ENCODE measurements around the gene GOLGA2. TPM values are rescaled to one million over a fixed set of nuclear protein-coding genes. Genes with fewer than 3 reads are reported as not detected.

The GOLGA2 gene
- total RNA-seq, 1 donor from 2014 or later = 105 TPM

GRCh38 chr9:128244837-128245231 is 31.0 kb downstream of the GOLGA2 start:
- TF ChIP-seq EZH2 (IDR thresholded peaks at IDR 0.05; ENCODE audit: insufficient read depth, low read length) = no peak
- no peak for TF ChIP-seq CTCF (IDR thresholded peaks at IDR 0.05; ENCODE audit: insufficient read depth, low read depth, low read length)
- Histone ChIP-seq H3K27ac (ENCODE audit: low read depth, low read length) (peak overlapping the region; percentile 45), H3K9ac (ENCODE audit: low read length) (peak overlapping the region; percentile 67), H4K20me1 (ENCODE audit: insufficient read depth, low read length) (no peaks in the 10 kb centered on the region), H3K36me3 (ENCODE audit: insufficient read depth, low read length) (no peaks in the 10 kb centered on the region), H2AFZ (ENCODE audit: low read depth, low read length) (no peak overlapping the region), H3K4me2 (ENCODE audit: low read length) (peak overlapping the region; percentile 45), H3K27me3 (ENCODE audit: insufficient read depth, low read length) (no peaks in the 10 kb centered on the region), H3K4me1 (ENCODE audit: insufficient read depth, low read length) (peaks cover 31% of the 10 kb centered on the region), H3K4me3 (ENCODE audit: insufficient read depth, low read depth, low read length) (peak overlapping the region; percentile 36), H3K9me3 (ENCODE audit: insufficient read depth, low read depth, low read length) (no peaks in the 10 kb centered on the region), H3K79me2 (ENCODE audit: insufficient read depth, low read length) (no peaks in the 10 kb centered on the region)
- Mint-ChIP-seq H3K27ac (ENCODE audit: unreplicated experiment) (no peak overlapping the region), H3K9me3 (ENCODE audit: unreplicated experiment) (no peaks in the 10 kb centered on the region), H3K4me3 (ENCODE audit: unreplicated experiment) (no peak overlapping the region), H3K4me1 (ENCODE audit: low read depth, unreplicated experiment) (peaks cover 14% of the 10 kb centered on the region), H3K36me3 (ENCODE audit: low read depth, unreplicated experiment) (peaks cover 22% of the 10 kb centered on the region), H3K27me3 (ENCODE audit: low read depth, unreplicated experiment) (no peaks in the 10 kb centered on the region)
- DNase-seq (ENCODE audit: low read depth) (peak; percentile 61), FAIRE-seq (no peak)

- Histone ChIP-seq H3K9ac (ENCODE audit: low read length) (peak overlapping the region; percentile 67), H3K27me3 (ENCODE audit: insufficient read depth, low read length) (no peaks in the 10 kb centered on the region), H3K4me1 (ENCODE audit: insufficient read depth, low read length) (peaks cover 31% of the 10 kb centered on the region), H3K4me2 (ENCODE audit: low read length) (peak overlapping the region; percentile 45), H3K36me3 (ENCODE audit: insufficient read depth, low read length) (no peaks in the 10 kb centered on the region), H2AFZ (ENCODE audit: low read depth, low read length) (no peak overlapping the region), H4K20me1 (ENCODE audit: insufficient read depth, low read length) (no peaks in the 10 kb centered on the region), H3K79me2 (ENCODE audit: insufficient read depth, low read length) (no peaks in the 10 kb centered on the region), H3K27ac (ENCODE audit: low read depth, low read length) (peak overlapping the region; percentile 45), H3K4me3 (ENCODE audit: insufficient read depth, low read depth, low read length) (peak overlapping the region; percentile 36), H3K9me3 (ENCODE audit: insufficient read depth, low read depth, low read length) (no peaks in the 10 kb centered on the region)
- Mint-ChIP-seq H3K4me1 (ENCODE audit: low read depth, unreplicated experiment) (peaks cover 14% of the 10 kb centered on the region), H3K4me3 (ENCODE audit: unreplicated experiment) (peak overlapping the region; percentile 4), H3K27ac (ENCODE audit: unreplicated experiment) (peak overlapping the region; percentile 71), H3K9me3 (ENCODE audit: unreplicated experiment) (no peaks in the 10 kb centered on the region), H3K36me3 (ENCODE audit: low read depth, unreplicated experiment) (peaks cover 20% of the 10 kb centered on the region), H3K27me3 (ENCODE audit: low read depth, unreplicated experiment) (no peaks in the 10 kb centered on the region)
- FAIRE-seq (no peak), DNase-seq (ENCODE audit: low read depth) (no peak)
- TF ChIP-seq EZH2 (IDR thresholded peaks at IDR 0.05; ENCODE audit: insufficient read depth, low read length) (no peak), CTCF (IDR thresholded peaks at IDR 0.05; ENCODE audit: insufficient read depth, low read depth, low read length) (no peak)
Measured at GRCh38 chr9:128244091-128244836, 31.5 kb downstream of the GOLGA2 start.
